VCaP (cell line): ENCODE results near the gene INSR.

Source experiments
- H3K27ac ChIP-seq: fragments of 450-650 bp; 2 replicates; pipeline ENCODE4 v1.5.1; 2017
- CTCF ChIP-seq: fragments of 450-650 bp; conservative IDR thresholded peaks from 2 replicates; pipeline ENCODE4 v1.5.1; 2017; ENCODE audit warnings: mild to moderate bottlenecking, moderate library complexity

INSR gene

GRCh38 chr19:7272856-7273578 is 21.2 kb downstream of the INSR start:
- TF ChIP-seq CTCF = no peak
- H3K27ac ChIP-seq = no peak overlapping the region

GRCh38 chr19:7268705-7269098 is 25.5 kb downstream of the INSR start:
- H3K27ac ChIP-seq = no peak overlapping the region
- no peak for TF ChIP-seq CTCF

GRCh38 chr19:7267792-7268704 is 26.2 kb downstream of the INSR start:
- TF ChIP-seq CTCF = no peak

GRCh38 chr19:7266832-7267231 is 27.4 kb downstream of the INSR start:
- no peak for TF ChIP-seq CTCF
- peak overlapping the region; percentile 71 for H3K27ac ChIP-seq

More at GRCh38 chr19:7267792-7268704, 26.2 kb downstream of the INSR start:
- no peak overlapping the region for H3K27ac ChIP-seq

- TF ChIP-seq CTCF = no peak
- peak overlapping the region; percentile 71 for H3K27ac ChIP-seq
These were observed 28.3 kb downstream of the INSR start for GRCh38 chr19:7265963-7266362.

- no peak for TF ChIP-seq CTCF
- peak overlapping the region; percentile 71 for H3K27ac ChIP-seq
These were observed 29.4 kb downstream of the INSR start for GRCh38 chr19:7264858-7265257.

- H3K27ac ChIP-seq = no peak overlapping the region
- no peak for TF ChIP-seq CTCF
These were observed 30.7 kb downstream of the INSR start for GRCh38 chr19:7263521-7263920.
